Skeletal muscle satellite cell (primary cell): ENCODE results near the gene C11orf54.
A peak's percentile ranks its signal among the peaks of the same experiment; 100 is the strongest.
"Not testable (repeated sequence)": the region's sequence is repeated elsewhere in the genome, so short reads cannot be mapped to it uniquely, and the experiment has no call there.

Experiments used
- H3K27me3 ChIP-seq: 2 replicates; pipeline ENCODE4 v1.7.0; 2013; ENCODE audit warnings: low read length; ENCODE audit not compliant: control insufficient read depth, insufficient read depth
- H3K36me3 ChIP-seq: 2 replicates; pipeline ENCODE4 v1.7.0; 2013; ENCODE audit warnings: mild to moderate bottlenecking, control low read depth, low read length; ENCODE audit not compliant: insufficient read depth
- H3K4me1 ChIP-seq: 2 replicates; pipeline ENCODE4 v1.7.0; 2013; ENCODE audit warnings: low read length; ENCODE audit not compliant: control insufficient read depth, insufficient read depth
- H3K4me2 ChIP-seq: 2 replicates; pipeline ENCODE4 v1.7.0; 2013; ENCODE audit warnings: mild to moderate bottlenecking, low read length
- H3K4me3 ChIP-seq: 2 replicates; pipeline ENCODE4 v1.7.0; 2013; ENCODE audit warnings: low read length
- H3K9ac ChIP-seq: 2 replicates; pipeline ENCODE4 v1.7.0; 2013; ENCODE audit warnings: mild to moderate bottlenecking, low read depth, low read length, moderate library complexity
- H3K9me3 ChIP-seq: replicated peaks from 2 replicates; pipeline ENCODE4 v1.7.0; 2013; ENCODE audit warnings: mild to moderate bottlenecking, control low read depth, low read length

The C11orf54 gene

GRCh38 chr11:93772123-93772522 is 30.7 kb downstream of the C11orf54 start:
- no peaks in the 10 kb centered on the region for H3K4me1 ChIP-seq
- H3K9ac ChIP-seq: no peak overlapping the region
- no peak overlapping the region for H3K4me2 ChIP-seq
- no peaks in the 10 kb centered on the region for H3K36me3 ChIP-seq
- H3K9me3 ChIP-seq: no peaks in the 10 kb centered on the region
- no peaks in the 10 kb centered on the region for H3K27me3 ChIP-seq
- no peak overlapping the region for H3K4me3 ChIP-seq

- Histone ChIP-seq H3K4me2 (no peak overlapping the region), H3K9ac (no peak overlapping the region), H3K4me3 (no peak overlapping the region), H3K36me3 (no peaks in the 10 kb centered on the region), H3K9me3 (no peaks in the 10 kb centered on the region), H3K27me3 (no peaks in the 10 kb centered on the region), H3K4me1 (no peaks in the 10 kb centered on the region)
These were observed 31.6 kb downstream of the C11orf54 start for GRCh38 chr11:93773045-93773477.

- Histone ChIP-seq H3K9ac (no peak overlapping the region), H3K4me1 (no peaks in the 10 kb centered on the region), H3K4me3 (no peak overlapping the region), H3K4me2 (no peak overlapping the region), H3K36me3 (no peaks in the 10 kb centered on the region), H3K27me3 (no peaks in the 10 kb centered on the region), H3K9me3 (no peaks in the 10 kb centered on the region)
These were observed 32.2 kb downstream of the C11orf54 start for GRCh38 chr11:93773601-93774200.

DNA sequence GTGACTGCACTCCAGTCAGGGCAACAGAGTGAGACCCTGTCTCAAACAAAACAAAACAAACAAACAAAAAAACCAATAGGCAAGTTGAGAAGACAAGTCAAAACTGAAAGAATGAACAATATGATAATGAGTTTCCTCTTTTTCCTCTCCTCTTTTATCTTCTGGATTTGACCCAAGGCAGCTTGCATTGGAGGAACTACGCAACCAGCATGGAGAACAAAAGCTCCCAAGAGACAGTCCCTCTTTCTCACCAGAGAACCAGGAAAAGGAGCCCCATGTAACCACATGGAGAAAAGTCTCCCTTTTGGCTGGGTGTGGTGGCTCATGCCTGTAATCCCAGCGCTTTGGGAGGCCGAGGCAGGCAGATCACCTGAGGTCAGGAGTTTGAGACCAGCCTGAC is 33.1 kb downstream of the C11orf54 start:
- H3K9ac ChIP-seq, H3K4me1 ChIP-seq, H3K4me3 ChIP-seq, H3K36me3 ChIP-seq, H3K27me3 ChIP-seq, H3K4me2 ChIP-seq, H3K9me3 ChIP-seq: not testable (repeated sequence)

- Histone ChIP-seq H3K9ac (no peak overlapping the region), H3K36me3 (no peaks in the 10 kb centered on the region), H3K9me3 (no peaks in the 10 kb centered on the region), H3K4me2 (no peak overlapping the region), H3K4me1 (no peaks in the 10 kb centered on the region), H3K27me3 (no peaks in the 10 kb centered on the region), H3K4me3 (no peak overlapping the region)
These were observed 33.8 kb downstream of the C11orf54 start for GRCh38 chr11:93775289-93775688.

GRCh38 chr11:93783362-93783761 is 41.9 kb downstream of the C11orf54 start:
- H3K9ac ChIP-seq: peak overlapping the region; percentile 94
- no peaks in the 10 kb centered on the region for H3K27me3 ChIP-seq
- H3K9me3 ChIP-seq: no peaks in the 10 kb centered on the region
- H3K4me3 ChIP-seq: peak overlapping the region; percentile 79
- no peaks in the 10 kb centered on the region for H3K36me3 ChIP-seq
- peak overlapping the region; percentile 78 for H3K4me2 ChIP-seq
- peaks cover 20% of the 10 kb centered on the region for H3K4me1 ChIP-seq

GRCh38 chr11:93783765-93784144 is 42.3 kb downstream of the C11orf54 start:
- Histone ChIP-seq H3K36me3 (peaks cover 3% of the 10 kb centered on the region), H3K4me2 (peak overlapping the region; percentile 78), H3K4me3 (peak overlapping the region; percentile 79), H3K9ac (peak overlapping the region; percentile 94), H3K4me1 (peaks cover 20% of the 10 kb centered on the region), H3K9me3 (no peaks in the 10 kb centered on the region), H3K27me3 (no peaks in the 10 kb centered on the region)

GRCh38 chr11:93784145-93784934 is 42.9 kb downstream of the C11orf54 start, which contains the start of gene MED17:
MED17 (plus strand) TSS chr11:93784282; CDS start chr11:93784514, 232 bp downstream.
- peaks cover 9% of the 10 kb centered on the region for H3K36me3 ChIP-seq

GRCh38 chr11:93784935-93785360 is 43.5 kb downstream of the C11orf54 start:
- H3K4me2 ChIP-seq: peak overlapping the region; percentile 78
- no peaks in the 10 kb centered on the region for H3K9me3 ChIP-seq
- peak overlapping the region; percentile 79 for H3K4me3 ChIP-seq
- no peaks in the 10 kb centered on the region for H3K27me3 ChIP-seq
- peak overlapping the region; percentile 94 for H3K9ac ChIP-seq
- H3K4me1 ChIP-seq: peaks cover 20% of the 10 kb centered on the region
- H3K36me3 ChIP-seq: peaks cover 15% of the 10 kb centered on the region

More at GRCh38 chr11:93784145-93784934, 42.9 kb downstream of the C11orf54 start, which contains the start of gene MED17:
- Histone ChIP-seq H3K9me3 (no peaks in the 10 kb centered on the region), H3K4me3 (peak within 1 kb of the TSS; percentile 79), H3K27me3 (no peaks in the 10 kb centered on the region), H3K4me2 (peak within 1 kb of the TSS; percentile 78), H3K9ac (peak within 1 kb of the TSS; percentile 94), H3K4me1 (peaks cover 20% of the 10 kb centered on the region)

DNA sequence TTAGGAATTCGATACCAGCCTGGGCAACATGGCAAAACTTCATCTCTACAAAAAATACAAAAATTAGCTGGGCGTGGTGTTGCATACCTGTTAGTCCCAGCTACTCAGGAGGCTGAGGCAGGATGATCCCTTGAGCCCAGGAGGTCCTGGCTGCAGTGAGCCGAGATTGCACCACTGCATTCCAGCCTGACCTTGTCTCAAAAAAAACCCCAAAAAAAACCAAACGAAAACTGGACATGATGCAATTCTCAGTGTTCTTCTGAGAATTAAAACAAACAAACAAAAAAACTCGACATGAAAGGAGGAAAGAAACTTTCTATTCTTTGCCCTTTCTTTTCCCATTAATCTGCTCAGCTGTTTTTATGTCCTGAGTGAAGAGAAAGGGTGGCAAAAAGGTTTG is 50.0 kb downstream of the C11orf54 start:
- peaks cover 75% of the 10 kb centered on the region for H3K36me3 ChIP-seq
- H3K9ac ChIP-seq: no peak overlapping the region
- H3K4me3 ChIP-seq: no peak overlapping the region
- no peaks in the 10 kb centered on the region for H3K9me3 ChIP-seq
- H3K27me3 ChIP-seq: no peaks in the 10 kb centered on the region
- no peak overlapping the region for H3K4me2 ChIP-seq
- peaks cover 7% of the 10 kb centered on the region for H3K4me1 ChIP-seq

- H3K9me3 ChIP-seq: no peaks in the 10 kb centered on the region
- H3K4me2 ChIP-seq: no peak overlapping the region
- no peak overlapping the region for H3K4me3 ChIP-seq
- no peaks in the 10 kb centered on the region for H3K27me3 ChIP-seq
- H3K4me1 ChIP-seq: no peaks in the 10 kb centered on the region
- H3K9ac ChIP-seq: no peak overlapping the region
- H3K36me3 ChIP-seq: peaks cover 84% of the 10 kb centered on the region
These were observed 55.2 kb downstream of the C11orf54 start for GRCh38 chr11:93796441-93797231.
